Spleen (tissue), 11 donors: ENCODE measurements around the gene RADIL. TPM values are rescaled to one million over a fixed set of nuclear protein-coding genes. Genes with fewer than 3 reads are reported as not detected.

ENCODE experiments used
- DNase-seq: peaks from one replicate; pipeline ENCODE4 v3.0.0-alpha.2; 2020
- H3K27ac ChIP-seq, 8 donors: fragments of 200-600 bp; sonication (generic) in 7 of 8; 1 replicate in 4 of 8; 2 replicates in 4 of 8; pipeline versions ENCODE4 v1.5.0 to v1.8.0; 2016 to 2021; ENCODE audit warnings: inconsistent platforms in 4 of 8, mild to moderate bottlenecking in 4 of 8, moderate library complexity in 1 of 8
- H3K27me3 ChIP-seq, 7 donors: fragments of 200-600 bp; sonication (generic) in 6 of 7; replicated peaks in 1 of 7; 1 replicate in 4 of 7; 2 replicates in 3 of 7; pipeline versions ENCODE4 v1.5.0 to v1.8.0; 2016 to 2021; ENCODE audit warnings: inconsistent platforms in 3 of 7, mild to moderate bottlenecking in 1 of 7
- H3K36me3 ChIP-seq, 6 donors: fragments of 200-600 bp; sonication (generic) in 5 of 6; 1 replicate in 4 of 6; 2 replicates in 2 of 6; pipeline versions ENCODE4 v1.5.0 to v1.8.0; 2016 to 2021; ENCODE audit warnings: inconsistent platforms in 2 of 6
- H3K4me1 ChIP-seq, 6 donors: fragments of 200-600 bp; sonication (generic) in 5 of 6; 1 replicate in 3 of 6; 2 replicates in 3 of 6; pipeline versions ENCODE4 v1.5.0 to v1.8.0; 2016 to 2021; ENCODE audit warnings: inconsistent platforms in 3 of 6
- H3K4me3 ChIP-seq, 8 donors: fragments of 200-600 bp; sonication (generic) in 7 of 8; 1 replicate in 4 of 8; 2 replicates in 4 of 8; pipeline versions ENCODE4 v1.5.0 to v1.8.0; 2016 to 2021; ENCODE audit warnings: inconsistent platforms in 4 of 8, mild to moderate bottlenecking in 4 of 8, moderate library complexity in 2 of 8
- H3K9me3 ChIP-seq, 8 donors: fragments of 200-600 bp; sonication (generic) in 7 of 8; 1 replicate in 4 of 8; 2 replicates in 4 of 8; pipeline versions ENCODE4 v1.5.0 to v1.8.0; 2016 to 2021; ENCODE audit warnings: inconsistent platforms in 4 of 8
- POLR2A ChIP-seq, 3 donors: fragments of 450-650 bp; IDR thresholded peaks; one replicate each; pipeline ENCODE4 v1.5.1; 2017; ENCODE audit warnings: antibody characterized with exemption in 3 of 3, mild to moderate bottlenecking in 1 of 3
- POLR2AphosphoS5 ChIP-seq, 3 donors: sonication (generic); formaldehyde crosslinking; IDR thresholded peaks; one replicate each; pipeline ENCODE4 v1.5.1; 2017; ENCODE audit warnings: antibody characterized with exemption in 3 of 3
- WGBS, 5 donors: extraction: QIAGEN DNeasy Blood & Tissue Kit in 3 of 5; methylation state at CpG; one replicate each; pipeline versions ENCODE4 v1.1.5 to v1.1.7; 2013 to 2018; 5-methylcytosine and 5-hydroxymethylcytosine counted together
- intact Hi-C: fragments of 100-400 bp; cut with DNase I; formaldehyde crosslinking; loops from one replicate; pipeline ENCODE4 v1.15.0; 2023; ENCODE audit warnings: low total_unique reads
- polyA plus RNA-seq, 3 donors: library from polyadenylated mRNA; stranded (reverse); fragments of 200-250 nt; gene quantifications; one replicate each; pipeline ENCODE4 v1.2.1, GENCODE V29; 2013
- total RNA-seq, 7 donors: library from RNA; depleted of rRNA in 3 of 7; stranded (reverse); fragments of >200 nt in 3 of 7; fragmentation: NEBNext Ultra II Directional in 4 of 7; extraction: Animal tissue kit (Norgen Biotek cat#: 25700) in 4 of 7; gene quantifications; one replicate each; pipeline versions ENCODE4 v1.1.0 to v1.2.1, GENCODE V29; 2016 to 2021
- TF ChIP-seq, protein P1 (sequence below), 11 experiments: fragments of 200-600 bp in 7 of 11; fragments of 450-650 bp in 4 of 11; sonication (generic) in 4 of 11; IDR thresholded peaks in 8 of 11; conservative IDR thresholded peaks in 3 of 11; 1 replicate in 7 of 11; 2 replicates in 4 of 11; pipeline versions ENCODE4 v1.4.0 to v1.8.0; 2016 to 2021; ENCODE audit warnings: antibody characterized with exemption in 11 of 11, inconsistent platforms in 4 of 11, mild to moderate bottlenecking in 1 of 11
- donor health status: healthy with polysubstance abuse.
- donor health status: DM: no; HTN: no; CAD: no; lungs with moderate emphysema.
- donor health status: DM: no; HTN: no; CAD: no.
- donor health status: Bipolar disorder and iron deficiency.
- donor health status: healthy.
- donor health status: DM: no; HTN: no; CAD: no.
- donor health status: DM: yes; HTN: yes; CAD: no.

RADIL gene
- total and polyA plus RNA-seq, 10 donors = 0.24 to 2.8 (median 1.5) TPM

DNA sequence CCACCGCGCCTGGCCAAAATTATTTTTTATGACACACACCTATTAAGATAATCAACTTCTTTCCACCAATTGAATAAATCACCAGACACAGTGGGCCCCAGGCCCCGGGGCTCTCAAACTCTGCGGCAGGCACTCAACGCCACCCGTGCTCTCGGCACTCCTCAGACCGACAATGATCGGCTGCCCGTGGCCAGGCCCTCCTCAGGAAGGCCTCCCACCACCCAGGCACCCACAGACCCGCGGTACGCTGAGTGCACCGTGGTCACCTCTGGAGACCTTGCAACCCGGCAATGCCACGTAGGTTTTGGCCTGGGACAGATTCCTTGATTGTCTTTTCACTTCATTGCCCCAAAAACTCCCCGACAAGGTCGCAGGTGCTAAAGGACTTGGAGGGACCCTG lies 6.9 kb downstream of the RADIL start:
- Histone ChIP-seq H3K27ac (no peak overlapping the region), H3K4me3 (no peak overlapping the region), H3K4me1 (peaks cover 0 to under 1% (median 0%) of the 10 kb centered on the region in 6 donors), H3K27me3 (peaks cover 0 to 77% (median 6%) of the 10 kb centered on the region in 7 donors), H3K9me3 (no peaks in the 10 kb centered on the region), H3K36me3 (no peaks in the 10 kb centered on the region)
- DNase-seq = no peak
- TF ChIP-seq POLR2A (IDR thresholded peaks at IDR 0.05) (no peak), POLR2AphosphoS5 (IDR thresholded peaks at IDR 0.05) (no peak)
- TF ChIP-seq, protein P1, sequence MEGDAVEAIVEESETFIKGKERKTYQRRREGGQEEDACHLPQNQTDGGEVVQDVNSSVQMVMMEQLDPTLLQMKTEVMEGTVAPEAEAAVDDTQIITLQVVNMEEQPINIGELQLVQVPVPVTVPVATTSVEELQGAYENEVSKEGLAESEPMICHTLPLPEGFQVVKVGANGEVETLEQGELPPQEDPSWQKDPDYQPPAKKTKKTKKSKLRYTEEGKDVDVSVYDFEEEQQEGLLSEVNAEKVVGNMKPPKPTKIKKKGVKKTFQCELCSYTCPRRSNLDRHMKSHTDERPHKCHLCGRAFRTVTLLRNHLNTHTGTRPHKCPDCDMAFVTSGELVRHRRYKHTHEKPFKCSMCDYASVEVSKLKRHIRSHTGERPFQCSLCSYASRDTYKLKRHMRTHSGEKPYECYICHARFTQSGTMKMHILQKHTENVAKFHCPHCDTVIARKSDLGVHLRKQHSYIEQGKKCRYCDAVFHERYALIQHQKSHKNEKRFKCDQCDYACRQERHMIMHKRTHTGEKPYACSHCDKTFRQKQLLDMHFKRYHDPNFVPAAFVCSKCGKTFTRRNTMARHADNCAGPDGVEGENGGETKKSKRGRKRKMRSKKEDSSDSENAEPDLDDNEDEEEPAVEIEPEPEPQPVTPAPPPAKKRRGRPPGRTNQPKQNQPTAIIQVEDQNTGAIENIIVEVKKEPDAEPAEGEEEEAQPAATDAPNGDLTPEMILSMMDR (IDR thresholded peaks at IDR 0.05 in 8 of 11, conservative IDR thresholded peaks at IDR 0.05 in 3 of 11) = no peak
- intact Hi-C loops = no loop called here
- 93 to 97% (median 96%) methylated on average over 17 to 18 of the region's 18 CpGs for WGBS, 5 donors

DNA sequence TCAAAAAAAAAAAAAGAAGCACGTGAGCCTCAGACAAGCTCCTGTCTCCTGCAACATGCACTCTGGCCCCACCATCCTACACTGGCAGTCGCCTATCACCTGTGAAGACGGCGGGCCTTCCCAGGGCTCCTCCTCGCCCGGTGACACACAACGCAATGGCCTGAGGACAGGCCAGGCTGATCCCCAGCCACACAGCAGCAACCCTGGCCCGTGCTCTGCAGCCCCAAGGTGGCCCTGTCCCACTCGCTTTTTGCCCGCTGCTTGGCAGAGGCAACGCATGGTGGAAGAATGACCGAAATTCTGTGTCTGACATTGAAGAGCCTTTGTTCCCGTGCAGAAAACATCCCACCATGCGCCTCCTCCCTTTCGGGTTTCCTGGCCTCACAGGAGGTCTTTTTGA lies 8.1 kb downstream of the RADIL start:
- H3K36me3 ChIP-seq = no peaks in the 10 kb centered on the region
- no peak overlapping the region for H3K4me3 ChIP-seq
- 90 to 94% (median 93%) methylated on average over 15 of the region's 15 CpGs for WGBS, 5 donors
- no peaks in the 10 kb centered on the region for H3K9me3 ChIP-seq
- no peak for TF ChIP-seq POLR2AphosphoS5 (IDR thresholded peaks at IDR 0.05)
- TF ChIP-seq, protein P1 (IDR thresholded peaks at IDR 0.05 in 8 of 11, conservative IDR thresholded peaks at IDR 0.05 in 3 of 11) = no peak
- no peak for TF ChIP-seq POLR2A (IDR thresholded peaks at IDR 0.05)
- no peaks in the 10 kb centered on the region for H3K4me1 ChIP-seq
- H3K27ac ChIP-seq = no peak overlapping the region
- intact Hi-C loops = no loop called here
- DNase-seq = no peak
- peaks cover 0 to 77% (median 10%) of the 10 kb centered on the region in 7 donors for H3K27me3 ChIP-seq

DNA sequence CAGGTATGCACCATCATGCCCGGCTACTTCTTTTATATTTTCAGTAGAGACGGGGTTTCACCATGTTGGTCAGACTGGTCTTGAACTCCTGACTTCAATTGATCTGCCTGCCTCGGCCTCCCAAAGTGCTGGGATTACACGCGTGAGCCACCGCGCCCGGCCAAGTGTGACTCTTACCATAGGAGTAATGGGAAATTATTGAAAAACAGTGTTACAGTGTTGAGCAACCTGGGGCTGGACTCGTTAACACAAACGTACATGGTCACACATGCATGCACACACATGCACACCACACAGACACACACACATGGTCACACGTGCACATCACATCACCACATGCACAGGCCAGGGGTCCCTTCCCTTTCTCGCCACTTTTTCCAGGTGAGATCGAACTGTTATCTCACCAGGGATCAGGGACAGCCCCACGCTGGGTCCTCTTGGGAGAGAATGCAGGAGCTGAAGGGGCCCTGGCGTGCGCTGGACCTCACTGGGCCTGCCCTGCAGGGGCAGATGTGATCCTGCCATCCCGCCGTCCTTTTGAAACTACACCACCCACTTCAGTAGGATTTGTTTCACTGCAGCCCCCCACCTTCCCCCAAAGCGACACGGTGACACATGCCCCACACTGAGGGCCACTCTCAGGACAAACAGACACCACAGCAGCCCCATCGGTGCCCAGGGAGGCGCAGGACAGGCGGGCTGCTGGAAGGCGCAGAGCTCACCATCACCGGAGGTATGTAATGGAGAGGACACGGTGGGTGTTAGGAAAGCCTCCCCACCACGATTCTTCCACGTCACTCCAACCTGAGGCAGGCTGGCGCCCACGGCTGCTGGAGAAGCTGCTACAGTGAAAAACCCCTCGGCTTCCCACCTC lies 10.2 kb downstream of the RADIL start:
- intact Hi-C loops = no loop called here
- 84 to 90% (median 87%) methylated on average over 28 to 31 of the region's 31 CpGs for WGBS, 5 donors
- DNase-seq = no peak
- Histone ChIP-seq H3K36me3 (no peaks in the 10 kb centered on the region), H3K27me3 (peaks cover 0 to 62% (median 10%) of the 10 kb centered on the region in 7 donors), H3K4me3 (no peak overlapping the region), H3K4me1 (no peaks in the 10 kb centered on the region), H3K9me3 (peaks cover 0 to 9% (median 0%) of the 10 kb centered on the region in 8 donors), H3K27ac (no peak overlapping the region)
- TF ChIP-seq, protein P1 (IDR thresholded peaks at IDR 0.05 in 8 of 11, conservative IDR thresholded peaks at IDR 0.05 in 3 of 11) = no peak
- TF ChIP-seq POLR2AphosphoS5 (IDR thresholded peaks at IDR 0.05) = no peak

DNA sequence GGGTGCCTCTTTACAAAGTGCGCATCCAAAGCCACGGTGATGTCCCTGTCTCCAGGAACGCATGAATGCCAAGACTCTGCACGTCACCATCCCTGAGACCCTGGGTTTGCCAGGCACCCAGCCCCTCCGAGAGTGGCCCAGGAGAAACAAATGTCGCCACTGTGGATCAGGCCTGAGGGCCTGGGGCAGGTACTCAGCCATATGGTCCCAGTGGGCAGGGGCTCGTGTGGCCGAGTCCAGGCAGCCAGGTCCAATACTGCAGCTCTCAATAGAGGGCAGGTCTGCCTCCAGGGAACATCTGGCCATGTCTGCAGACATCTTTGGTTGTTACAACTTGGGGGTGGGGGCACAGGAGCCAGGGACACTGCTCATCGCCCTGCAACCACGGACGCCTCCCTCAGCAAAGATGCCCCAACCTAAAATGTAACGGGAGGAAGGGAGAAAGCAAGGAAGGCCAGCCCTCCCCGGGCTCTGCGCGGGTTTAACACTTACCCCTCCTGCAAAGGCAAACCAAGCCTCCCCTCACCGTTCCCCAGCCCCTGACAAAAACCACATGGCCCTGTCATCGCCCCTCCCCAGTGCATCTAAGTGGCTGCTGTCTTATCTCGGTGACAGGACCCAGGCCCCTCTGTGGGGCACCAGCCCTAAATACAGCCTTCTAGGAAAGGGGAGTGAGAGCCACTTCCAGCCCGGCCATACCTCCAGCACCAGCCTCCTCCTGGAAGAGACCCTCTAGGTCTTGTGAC lies 11.4 kb downstream of the RADIL start:
- Histone ChIP-seq H3K4me1 (no peaks in the 10 kb centered on the region), H3K27ac (no peak overlapping the region), H3K4me3 (no peak overlapping the region), H3K36me3 (no peaks in the 10 kb centered on the region), H3K9me3 (peaks cover 0 to 15% (median 0%) of the 10 kb centered on the region in 8 donors), H3K27me3 (peaks cover 0 to 50% (median 10%) of the 10 kb centered on the region in 7 donors)
- WGBS, 5 donors = 63 to 78% (median 72%) methylated on average over 14 to 19 of the region's 19 CpGs
- no peak for DNase-seq
- intact Hi-C loops = no loop called here
- TF ChIP-seq POLR2A (IDR thresholded peaks at IDR 0.05) (no peak), POLR2AphosphoS5 (IDR thresholded peaks at IDR 0.05) (no peak)
- TF ChIP-seq, protein P1 (IDR thresholded peaks at IDR 0.05 in 8 of 11, conservative IDR thresholded peaks at IDR 0.05 in 3 of 11) = no peak
